SU-DHL-6 (cell line): Measurements from ENCODE around the gene CRISPLD2.

ENCODE experiments used
- CTCF ChIP-seq: fragments of 200-600 bp; sonication (generic); IDR thresholded peaks from one replicate; pipeline ENCODE4 v1.5.1; 2017; ENCODE audit warnings: antibody characterized with exemption, mild to moderate bottlenecking, low read length, moderate library complexity; ENCODE audit not compliant: insufficient read depth, poor library complexity, severe bottlenecking
- EZH2phosphoT487 ChIP-seq: fragments of 200-600 bp; sonication (generic), shearing (Covaris generic); conservative IDR thresholded peaks from 2 replicates; pipeline ENCODE4 v1.6.1; 2018; ENCODE audit warnings: mild to moderate bottlenecking, antibody characterized with exemption, low read length, moderate library complexity, mixed read lengths

GRCh38 chr16:84933774-84934631, 114.2 kb downstream of the CRISPLD2 start:
- no peak for TF ChIP-seq CTCF
- no peak for TF ChIP-seq EZH2phosphoT487
